Measurements from ENCODE around the gene STYXL1. TPM values are rescaled to one million over a fixed set of nuclear protein-coding genes. Genes with fewer than 3 reads are reported as not detected.
"Not testable (repeated sequence)": the region's sequence is repeated elsewhere in the genome, so short reads cannot be mapped to it uniquely, and the experiment has no call there.

The STYXL1 gene
- total and polyA plus RNA-seq, 2 experiments from 2014 or later = 56.3 to 70.1 TPM

GRCh38 chr7:76091506-76091905, 43.7 kb upstream of the STYXL1 start:
- no peaks in the 10 kb centered on the region for H3K4me1 ChIP-seq (ENCODE audit: insufficient read depth)
- no peak for DNase-seq (ENCODE audit: low spot score)
- no peaks in the 10 kb centered on the region for H3K79me2 ChIP-seq
- no peak overlapping the region for H3K4me3 ChIP-seq
- H3K36me3 ChIP-seq (replicated peaks; ENCODE audit: insufficient read depth, low read depth) = no peaks in the 10 kb centered on the region
- 78% methylated on average over 5 of the region's 5 CpGs for WGBS (ENCODE audit: low lambda C conversion rate, missing lambda C conversion rate)
- H3K9me3 ChIP-seq (ENCODE audit: low read depth) = no peaks in the 10 kb centered on the region
- no peaks in the 10 kb centered on the region for H3K9me2 ChIP-seq (replicated peaks; ENCODE audit: insufficient read depth)
- TF ChIP-seq, protein P1, sequence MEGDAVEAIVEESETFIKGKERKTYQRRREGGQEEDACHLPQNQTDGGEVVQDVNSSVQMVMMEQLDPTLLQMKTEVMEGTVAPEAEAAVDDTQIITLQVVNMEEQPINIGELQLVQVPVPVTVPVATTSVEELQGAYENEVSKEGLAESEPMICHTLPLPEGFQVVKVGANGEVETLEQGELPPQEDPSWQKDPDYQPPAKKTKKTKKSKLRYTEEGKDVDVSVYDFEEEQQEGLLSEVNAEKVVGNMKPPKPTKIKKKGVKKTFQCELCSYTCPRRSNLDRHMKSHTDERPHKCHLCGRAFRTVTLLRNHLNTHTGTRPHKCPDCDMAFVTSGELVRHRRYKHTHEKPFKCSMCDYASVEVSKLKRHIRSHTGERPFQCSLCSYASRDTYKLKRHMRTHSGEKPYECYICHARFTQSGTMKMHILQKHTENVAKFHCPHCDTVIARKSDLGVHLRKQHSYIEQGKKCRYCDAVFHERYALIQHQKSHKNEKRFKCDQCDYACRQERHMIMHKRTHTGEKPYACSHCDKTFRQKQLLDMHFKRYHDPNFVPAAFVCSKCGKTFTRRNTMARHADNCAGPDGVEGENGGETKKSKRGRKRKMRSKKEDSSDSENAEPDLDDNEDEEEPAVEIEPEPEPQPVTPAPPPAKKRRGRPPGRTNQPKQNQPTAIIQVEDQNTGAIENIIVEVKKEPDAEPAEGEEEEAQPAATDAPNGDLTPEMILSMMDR (IDR thresholded peaks at IDR 0.05; ENCODE audit: poor library complexity) = no peak
- TF ChIP-seq EZH2phosphoT487 (IDR thresholded peaks at IDR 0.05; ENCODE audit: low read depth, severe bottlenecking, unreplicated experiment) (no peak), EZH2 (IDR thresholded peaks at IDR 0.05; ENCODE audit: borderline replicate concordance) (no peak)
- no peak overlapping the region for H3K27ac ChIP-seq
- no peak overlapping the region for H3K4me2 ChIP-seq
- no peak overlapping the region for H2AFZ ChIP-seq
- no peaks in the 10 kb centered on the region for H4K20me1 ChIP-seq (ENCODE audit: insufficient read depth, poor library complexity, severe bottlenecking)
- H3K27me3 ChIP-seq = no peaks in the 10 kb centered on the region

DNA sequence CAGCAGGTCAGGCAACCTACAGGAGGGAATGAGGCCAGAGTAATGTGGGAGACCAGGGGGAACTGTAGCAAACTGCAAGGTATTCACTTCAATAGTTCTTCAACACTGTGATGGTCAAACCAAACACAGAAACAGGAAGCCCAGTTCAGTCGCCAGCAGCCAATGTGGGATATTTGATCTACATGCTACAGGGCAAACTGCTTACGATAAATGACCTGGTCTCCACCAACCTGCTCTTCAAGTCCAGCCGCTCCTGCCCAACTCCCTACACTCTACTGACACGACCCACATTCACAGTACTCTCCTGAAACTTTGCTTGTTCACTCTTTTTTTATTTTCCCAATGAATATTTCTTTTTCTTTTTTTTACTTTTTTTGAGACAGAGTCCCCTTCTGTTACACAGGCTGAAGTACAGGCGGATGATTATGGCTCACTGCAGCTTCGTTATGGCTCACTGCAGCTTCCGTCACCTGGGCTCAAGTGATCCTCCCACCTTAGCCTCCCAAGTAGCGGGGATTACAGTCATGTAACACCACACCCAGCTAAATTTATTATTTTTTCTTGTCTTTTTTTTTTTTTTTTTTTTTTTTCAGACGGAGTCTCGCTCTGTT, 42.2 kb upstream of the STYXL1 start:
- DNase-seq (ENCODE audit: low spot score) = no peak
- Histone ChIP-seq H2AFZ (no peak overlapping the region), H3K36me3 (replicated peaks; ENCODE audit: insufficient read depth, low read depth) (no peaks in the 10 kb centered on the region), H3K9me3 (ENCODE audit: low read depth) (no peaks in the 10 kb centered on the region), H3K4me2 (no peak overlapping the region), H3K79me2 (no peaks in the 10 kb centered on the region), H3K27me3 (no peaks in the 10 kb centered on the region), H4K20me1 (ENCODE audit: insufficient read depth, poor library complexity, severe bottlenecking) (no peaks in the 10 kb centered on the region), H3K27ac (no peak overlapping the region), H3K4me1 (ENCODE audit: insufficient read depth) (no peaks in the 10 kb centered on the region), H3K9me2 (replicated peaks; ENCODE audit: insufficient read depth) (no peaks in the 10 kb centered on the region), H3K4me3 (no peak overlapping the region)
- TF ChIP-seq, protein P1 (IDR thresholded peaks at IDR 0.05; ENCODE audit: poor library complexity) = no peak
- no peak for TF ChIP-seq EZH2 (IDR thresholded peaks at IDR 0.05; ENCODE audit: borderline replicate concordance)
- TF ChIP-seq EZH2phosphoT487 (IDR thresholded peaks at IDR 0.05; ENCODE audit: low read depth, severe bottlenecking, unreplicated experiment) = no peak
- 67% methylated on average over 8 of the region's 10 CpGs for WGBS (ENCODE audit: low lambda C conversion rate, missing lambda C conversion rate)

- not testable (repeated sequence) for H3K79me2 ChIP-seq; H3K4me1 ChIP-seq (ENCODE audit: insufficient read depth); H3K4me2 ChIP-seq; H3K36me3 ChIP-seq (replicated peaks; ENCODE audit: insufficient read depth, low read depth); H3K9me2 ChIP-seq (replicated peaks; ENCODE audit: insufficient read depth); H3K9me3 ChIP-seq (ENCODE audit: low read depth); H3K27ac ChIP-seq; H3K27me3 ChIP-seq; H4K20me1 ChIP-seq (ENCODE audit: insufficient read depth, poor library complexity, severe bottlenecking); H3K4me3 ChIP-seq; H2AFZ ChIP-seq; DNase-seq (ENCODE audit: low spot score)
- WGBS (ENCODE audit: low lambda C conversion rate, missing lambda C conversion rate) = 72% methylated on average over 5 of the region's 5 CpGs
These were observed 39.6 kb upstream of the STYXL1 start for GRCh38 chr7:76087362-76087791.

- H3K4me2 ChIP-seq = no peak overlapping the region
- TF ChIP-seq EZH2 (IDR thresholded peaks at IDR 0.05; ENCODE audit: borderline replicate concordance) (no peak), EZH2phosphoT487 (IDR thresholded peaks at IDR 0.05; ENCODE audit: low read depth, severe bottlenecking, unreplicated experiment) (no peak)
- TF ChIP-seq, protein P1 (IDR thresholded peaks at IDR 0.05; ENCODE audit: poor library complexity) = no peak
These were observed 38.3 kb upstream of the STYXL1 start for GRCh38 chr7:76086070-76086469.

GRCh38 chr7:76084115-76084514, 36.3 kb upstream of the STYXL1 start:
- not testable (repeated sequence) for H3K27ac ChIP-seq; H3K36me3 ChIP-seq (replicated peaks; ENCODE audit: insufficient read depth, low read depth); H3K79me2 ChIP-seq; DNase-seq (ENCODE audit: low spot score); H3K9me3 ChIP-seq (ENCODE audit: low read depth); H3K27me3 ChIP-seq; H3K4me3 ChIP-seq; H3K9me2 ChIP-seq (replicated peaks; ENCODE audit: insufficient read depth); H2AFZ ChIP-seq; H4K20me1 ChIP-seq (ENCODE audit: insufficient read depth, poor library complexity, severe bottlenecking); H3K4me2 ChIP-seq; H3K4me1 ChIP-seq (ENCODE audit: insufficient read depth)
- 85% methylated on average over 2 of the region's 2 CpGs for WGBS (ENCODE audit: low lambda C conversion rate, missing lambda C conversion rate)

More at GRCh38 chr7:76086070-76086469, 38.3 kb upstream of the STYXL1 start:
- Histone ChIP-seq H3K9me2 (replicated peaks; ENCODE audit: insufficient read depth) (no peaks in the 10 kb centered on the region), H3K27me3 (no peaks in the 10 kb centered on the region), H4K20me1 (ENCODE audit: insufficient read depth, poor library complexity, severe bottlenecking) (no peaks in the 10 kb centered on the region), H3K27ac (no peak overlapping the region), H3K4me3 (no peak overlapping the region), H2AFZ (no peak overlapping the region), H3K36me3 (replicated peaks; ENCODE audit: insufficient read depth, low read depth) (no peaks in the 10 kb centered on the region), H3K9me3 (ENCODE audit: low read depth) (no peaks in the 10 kb centered on the region), H3K4me1 (ENCODE audit: insufficient read depth) (no peaks in the 10 kb centered on the region), H3K79me2 (no peaks in the 10 kb centered on the region)
- no peak for DNase-seq (ENCODE audit: low spot score)
- WGBS (ENCODE audit: low lambda C conversion rate, missing lambda C conversion rate) = 94% methylated on average over 4 of the region's 4 CpGs
